ENCODE results near the gene PLCH1.

DNA sequence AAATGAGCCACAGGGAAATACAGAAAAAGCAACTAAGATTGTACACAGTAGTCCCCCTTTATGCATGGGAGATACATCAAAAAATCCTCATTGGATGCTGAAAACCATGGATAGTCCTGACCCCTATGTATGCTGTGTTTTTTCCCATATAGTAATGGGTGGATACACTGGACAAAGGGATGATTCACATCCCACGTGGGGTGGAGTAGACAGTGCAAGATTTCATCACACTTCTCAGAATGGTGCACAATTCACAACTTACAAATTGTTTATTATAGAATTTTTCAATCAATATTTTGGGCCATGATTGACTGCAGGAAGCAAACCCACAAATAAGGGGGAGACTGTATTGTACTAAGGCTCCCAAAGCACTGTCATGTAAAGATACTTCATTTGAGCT is 227.0 kb downstream of the PLCH1 start:
- TF ChIP-seq ZC3H10 (CRISPR knock-in tag; IDR thresholded peaks at IDR 0.05): no peak
- TF ChIP-seq TCF4 (CRISPR knock-in tag; IDR thresholded peaks at IDR 0.05; ENCODE audit: borderline replicate concordance): no peak
- TF ChIP-seq ZFP3 (CRISPR knock-in tag; IDR thresholded peaks at IDR 0.05): no peak
- TF ChIP-seq RARB (CRISPR knock-in tag; IDR thresholded peaks at IDR 0.05): no peak
- no peak for TF ChIP-seq ZNF70 (CRISPR knock-in tag; IDR thresholded peaks at IDR 0.05)
- TF ChIP-seq BACH2 (CRISPR knock-in tag; IDR thresholded peaks at IDR 0.05; ENCODE audit: borderline replicate concordance): no peak
- no peak for TF ChIP-seq CSDC2 (CRISPR knock-in tag; IDR thresholded peaks at IDR 0.05)
- TF ChIP-seq, protein P1, sequence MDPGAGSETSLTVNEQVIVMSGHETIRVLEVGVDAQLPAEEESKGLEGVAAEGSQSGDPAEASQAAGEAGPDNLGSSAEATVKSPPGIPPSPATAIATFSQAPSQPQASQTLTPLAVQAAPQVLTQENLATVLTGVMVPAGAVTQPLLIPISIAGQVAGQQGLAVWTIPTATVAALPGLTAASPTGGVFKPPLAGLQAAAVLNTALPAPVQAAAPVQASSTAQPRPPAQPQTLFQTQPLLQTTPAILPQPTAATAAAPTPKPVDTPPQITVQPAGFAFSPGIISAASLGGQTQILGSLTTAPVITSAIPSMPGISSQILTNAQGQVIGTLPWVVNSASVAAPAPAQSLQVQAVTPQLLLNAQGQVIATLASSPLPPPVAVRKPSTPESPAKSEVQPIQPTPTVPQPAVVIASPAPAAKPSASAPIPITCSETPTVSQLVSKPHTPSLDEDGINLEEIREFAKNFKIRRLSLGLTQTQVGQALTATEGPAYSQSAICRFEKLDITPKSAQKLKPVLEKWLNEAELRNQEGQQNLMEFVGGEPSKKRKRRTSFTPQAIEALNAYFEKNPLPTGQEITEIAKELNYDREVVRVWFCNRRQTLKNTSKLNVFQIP (CRISPR knock-in tag; IDR thresholded peaks at IDR 0.05; ENCODE audit: borderline replicate concordance, low read depth): no peak
